LNCaP clone FGC (cell line): Measurements from ENCODE around the gene USP9X.

Experiments
- DNase-seq: peaks from one replicate; pipeline ENCODE4 v3.0.0-alpha.2; 2011; ENCODE audit warnings: low read depth
- H3K4me3 ChIP-seq: 2 replicates; pipeline ENCODE4 v1.5.1; 2011; ENCODE audit warnings: mild to moderate bottlenecking, low read depth, low read length, control low read depth
- TF ChIP-seq, protein P1 (sequence below): IDR thresholded peaks from 2 replicates; pipeline ENCODE4 v1.5.1; 2012; ENCODE audit warnings: mild to moderate bottlenecking; ENCODE audit not compliant: control insufficient read depth, insufficient read depth; ENCODE audit errors: extremely low read depth

The USP9X gene

DNA sequence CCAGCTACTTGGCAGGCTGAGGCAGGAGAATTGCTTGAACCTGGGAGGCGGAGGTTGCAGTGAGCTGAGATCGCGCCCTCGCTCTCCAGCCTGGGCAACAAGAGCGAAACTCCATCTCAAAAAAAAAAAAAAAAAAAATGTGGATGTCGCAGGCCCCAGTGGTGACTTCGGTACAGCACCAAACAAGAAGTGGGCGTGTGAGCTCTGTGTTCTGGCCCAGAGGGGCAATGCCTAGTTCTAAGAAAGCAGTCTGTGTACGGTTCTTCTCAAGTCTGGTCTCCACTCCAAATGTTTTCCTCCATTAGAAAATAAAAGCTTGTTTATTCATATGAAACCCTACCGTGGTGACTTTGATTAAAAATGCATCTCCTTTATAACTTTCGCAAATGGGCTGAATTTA is 156.7 kb downstream of the USP9X start:
- H3K4me3 ChIP-seq, result no peak overlapping the region
- TF ChIP-seq, protein P1, sequence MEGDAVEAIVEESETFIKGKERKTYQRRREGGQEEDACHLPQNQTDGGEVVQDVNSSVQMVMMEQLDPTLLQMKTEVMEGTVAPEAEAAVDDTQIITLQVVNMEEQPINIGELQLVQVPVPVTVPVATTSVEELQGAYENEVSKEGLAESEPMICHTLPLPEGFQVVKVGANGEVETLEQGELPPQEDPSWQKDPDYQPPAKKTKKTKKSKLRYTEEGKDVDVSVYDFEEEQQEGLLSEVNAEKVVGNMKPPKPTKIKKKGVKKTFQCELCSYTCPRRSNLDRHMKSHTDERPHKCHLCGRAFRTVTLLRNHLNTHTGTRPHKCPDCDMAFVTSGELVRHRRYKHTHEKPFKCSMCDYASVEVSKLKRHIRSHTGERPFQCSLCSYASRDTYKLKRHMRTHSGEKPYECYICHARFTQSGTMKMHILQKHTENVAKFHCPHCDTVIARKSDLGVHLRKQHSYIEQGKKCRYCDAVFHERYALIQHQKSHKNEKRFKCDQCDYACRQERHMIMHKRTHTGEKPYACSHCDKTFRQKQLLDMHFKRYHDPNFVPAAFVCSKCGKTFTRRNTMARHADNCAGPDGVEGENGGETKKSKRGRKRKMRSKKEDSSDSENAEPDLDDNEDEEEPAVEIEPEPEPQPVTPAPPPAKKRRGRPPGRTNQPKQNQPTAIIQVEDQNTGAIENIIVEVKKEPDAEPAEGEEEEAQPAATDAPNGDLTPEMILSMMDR, result no peak
- no peak for DNase-seq

DNA sequence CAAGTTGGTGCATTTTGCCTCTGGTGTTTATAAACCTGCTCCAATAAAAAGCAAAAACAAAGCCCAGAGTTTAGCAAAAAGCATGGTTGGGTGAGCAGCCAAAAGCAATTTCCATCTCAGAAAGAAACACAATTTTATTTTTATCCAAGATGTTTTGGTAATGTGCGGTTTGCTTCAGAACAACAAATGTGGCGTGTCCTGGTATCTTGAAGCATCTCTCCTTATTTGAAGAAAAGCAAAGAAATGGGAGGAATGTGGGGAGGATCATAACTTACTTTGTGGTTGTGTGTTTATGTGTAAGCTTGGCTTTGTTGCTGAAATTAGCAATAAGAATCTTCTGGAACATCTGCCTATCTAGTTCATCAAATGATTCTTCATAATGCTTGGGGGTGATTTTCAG is 160.4 kb downstream of the USP9X start:
- TF ChIP-seq, protein P1, result no peak
- DNase-seq, result no peak
- no peak overlapping the region for H3K4me3 ChIP-seq

DNA sequence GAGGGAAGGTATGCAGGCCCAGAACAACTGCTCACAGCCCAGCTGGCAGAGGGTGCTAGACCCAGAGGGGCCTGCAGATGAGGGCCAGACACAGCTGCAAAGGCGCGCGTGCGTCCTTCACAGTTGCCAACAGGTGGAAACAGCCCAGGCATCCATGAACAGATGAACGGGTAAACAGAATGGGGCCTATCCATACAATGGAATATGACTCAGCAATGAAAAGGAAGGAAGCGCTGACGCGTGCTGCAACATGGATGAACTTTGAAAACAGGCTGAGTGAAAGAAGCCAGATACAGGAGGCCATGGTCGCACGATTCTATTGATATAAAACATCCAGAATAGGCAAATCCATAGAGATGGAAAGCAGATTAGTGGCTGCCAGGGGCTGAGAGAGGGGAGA is 165.6 kb downstream of the USP9X start:
- H3K4me3 ChIP-seq, result no peak overlapping the region
- TF ChIP-seq, protein P1, result no peak
- DNase-seq, result no peak

GRCh38 chrX:41257801-41258200 is 172.6 kb downstream of the USP9X start:
- H3K4me3 ChIP-seq, result no peak overlapping the region
- TF ChIP-seq, protein P1, result no peak
- no peak for DNase-seq

GRCh38 chrX:41258226-41258625 is 173.0 kb downstream of the USP9X start:
- TF ChIP-seq, protein P1, result no peak
- DNase-seq, result no peak
- no peak overlapping the region for H3K4me3 ChIP-seq

- no peak overlapping the region for H3K4me3 ChIP-seq
- TF ChIP-seq, protein P1, result no peak
Observed at GRCh38 chrX:41258871-41259270, 173.6 kb downstream of the USP9X start.

GRCh38 chrX:41259516-41259915 is 174.3 kb downstream of the USP9X start:
- no peak for DNase-seq
- H3K4me3 ChIP-seq, result no peak overlapping the region
- TF ChIP-seq, protein P1, result no peak

More at GRCh38 chrX:41258871-41259270, 173.6 kb downstream of the USP9X start:
- no peak for DNase-seq
